Measurements from ENCODE around the gene SLIT3. TPM values are rescaled to one million over a fixed set of nuclear protein-coding genes. Genes with fewer than 3 reads are reported as not detected.

Gene SLIT3
- total RNA-seq, 1 donor from 2014 or later: 31.8 TPM

- H3K4me1 Mint-ChIP-seq (ENCODE audit: unreplicated experiment): peaks cover 22% of the 10 kb centered on the region
- TF ChIP-seq CTCF (IDR thresholded peaks at IDR 0.05): no peak
- no peak overlapping the region for H3K27ac Mint-ChIP-seq (ENCODE audit: unreplicated experiment)
- H3K4me3 Mint-ChIP-seq (ENCODE audit: unreplicated experiment): no peak overlapping the region
- H3K36me3 Mint-ChIP-seq (ENCODE audit: unreplicated experiment): no peaks in the 10 kb centered on the region
- DNase-seq (ENCODE audit: extremely low spot score, unreplicated experiment): no peak
- H3K9me3 Mint-ChIP-seq (ENCODE audit: unreplicated experiment): peaks cover 5% of the 10 kb centered on the region
- H3K27me3 Mint-ChIP-seq (ENCODE audit: unreplicated experiment): no peaks in the 10 kb centered on the region
Measured at GRCh38 chr5:169085212-169085611, 215.7 kb downstream of the SLIT3 start.

- H3K27me3 Mint-ChIP-seq (ENCODE audit: unreplicated experiment): no peaks in the 10 kb centered on the region
- no peak for DNase-seq (ENCODE audit: extremely low spot score, unreplicated experiment)
- H3K4me1 Mint-ChIP-seq (ENCODE audit: unreplicated experiment): peaks cover 22% of the 10 kb centered on the region
- no peak overlapping the region for H3K4me3 Mint-ChIP-seq (ENCODE audit: unreplicated experiment)
- peaks cover under 1% of the 10 kb centered on the region for H3K9me3 Mint-ChIP-seq (ENCODE audit: unreplicated experiment)
- no peak for TF ChIP-seq CTCF (IDR thresholded peaks at IDR 0.05)
- no peak overlapping the region for H3K27ac Mint-ChIP-seq (ENCODE audit: unreplicated experiment)
- H3K36me3 Mint-ChIP-seq (ENCODE audit: unreplicated experiment): no peaks in the 10 kb centered on the region
Measured at GRCh38 chr5:169084775-169085174, 216.2 kb downstream of the SLIT3 start.

GRCh38 chr5:169083394-169084018, 217.4 kb downstream of the SLIT3 start:
- no peak for DNase-seq (ENCODE audit: extremely low spot score, unreplicated experiment)
- no peak for TF ChIP-seq CTCF (IDR thresholded peaks at IDR 0.05)
- peaks cover 22% of the 10 kb centered on the region for H3K4me1 Mint-ChIP-seq (ENCODE audit: unreplicated experiment)
- H3K27me3 Mint-ChIP-seq (ENCODE audit: unreplicated experiment): no peaks in the 10 kb centered on the region
- H3K4me3 Mint-ChIP-seq (ENCODE audit: unreplicated experiment): no peak overlapping the region
- no peak overlapping the region for H3K27ac Mint-ChIP-seq (ENCODE audit: unreplicated experiment)
- no peaks in the 10 kb centered on the region for H3K9me3 Mint-ChIP-seq (ENCODE audit: unreplicated experiment)
- H3K36me3 Mint-ChIP-seq (ENCODE audit: unreplicated experiment): no peaks in the 10 kb centered on the region

- Mint-ChIP-seq H3K27me3 (ENCODE audit: unreplicated experiment) (no peaks in the 10 kb centered on the region), H3K27ac (ENCODE audit: unreplicated experiment) (no peak overlapping the region), H3K36me3 (ENCODE audit: unreplicated experiment) (no peaks in the 10 kb centered on the region), H3K4me1 (ENCODE audit: unreplicated experiment) (peaks cover 22% of the 10 kb centered on the region), H3K4me3 (ENCODE audit: unreplicated experiment) (no peak overlapping the region), H3K9me3 (ENCODE audit: unreplicated experiment) (no peaks in the 10 kb centered on the region)
- no peak for TF ChIP-seq CTCF (IDR thresholded peaks at IDR 0.05)
- no peak for DNase-seq (ENCODE audit: extremely low spot score, unreplicated experiment)
Measured at GRCh38 chr5:169081000-169081724, 219.8 kb downstream of the SLIT3 start.

- Mint-ChIP-seq H3K9me3 (ENCODE audit: unreplicated experiment) (no peaks in the 10 kb centered on the region), H3K4me1 (ENCODE audit: unreplicated experiment) (peaks cover 22% of the 10 kb centered on the region), H3K4me3 (ENCODE audit: unreplicated experiment) (no peak overlapping the region), H3K27ac (ENCODE audit: unreplicated experiment) (no peak overlapping the region), H3K36me3 (ENCODE audit: unreplicated experiment) (no peaks in the 10 kb centered on the region), H3K27me3 (ENCODE audit: unreplicated experiment) (peaks cover 2% of the 10 kb centered on the region)
- no peak for TF ChIP-seq CTCF (IDR thresholded peaks at IDR 0.05)
- no peak for DNase-seq (ENCODE audit: extremely low spot score, unreplicated experiment)
Measured at GRCh38 chr5:169080448-169080911, 220.5 kb downstream of the SLIT3 start.
